LNCAP (cell line): ENCODE results near the gene ADAR.

Experiments used
- TF ChIP-seq, protein P1 (sequence below): fragments of 450-650 bp; IDR thresholded peaks from 2 replicates; pipeline ENCODE4 v1.5.1; 2017; ENCODE audit warnings: mild to moderate bottlenecking

Gene ADAR, protein sequence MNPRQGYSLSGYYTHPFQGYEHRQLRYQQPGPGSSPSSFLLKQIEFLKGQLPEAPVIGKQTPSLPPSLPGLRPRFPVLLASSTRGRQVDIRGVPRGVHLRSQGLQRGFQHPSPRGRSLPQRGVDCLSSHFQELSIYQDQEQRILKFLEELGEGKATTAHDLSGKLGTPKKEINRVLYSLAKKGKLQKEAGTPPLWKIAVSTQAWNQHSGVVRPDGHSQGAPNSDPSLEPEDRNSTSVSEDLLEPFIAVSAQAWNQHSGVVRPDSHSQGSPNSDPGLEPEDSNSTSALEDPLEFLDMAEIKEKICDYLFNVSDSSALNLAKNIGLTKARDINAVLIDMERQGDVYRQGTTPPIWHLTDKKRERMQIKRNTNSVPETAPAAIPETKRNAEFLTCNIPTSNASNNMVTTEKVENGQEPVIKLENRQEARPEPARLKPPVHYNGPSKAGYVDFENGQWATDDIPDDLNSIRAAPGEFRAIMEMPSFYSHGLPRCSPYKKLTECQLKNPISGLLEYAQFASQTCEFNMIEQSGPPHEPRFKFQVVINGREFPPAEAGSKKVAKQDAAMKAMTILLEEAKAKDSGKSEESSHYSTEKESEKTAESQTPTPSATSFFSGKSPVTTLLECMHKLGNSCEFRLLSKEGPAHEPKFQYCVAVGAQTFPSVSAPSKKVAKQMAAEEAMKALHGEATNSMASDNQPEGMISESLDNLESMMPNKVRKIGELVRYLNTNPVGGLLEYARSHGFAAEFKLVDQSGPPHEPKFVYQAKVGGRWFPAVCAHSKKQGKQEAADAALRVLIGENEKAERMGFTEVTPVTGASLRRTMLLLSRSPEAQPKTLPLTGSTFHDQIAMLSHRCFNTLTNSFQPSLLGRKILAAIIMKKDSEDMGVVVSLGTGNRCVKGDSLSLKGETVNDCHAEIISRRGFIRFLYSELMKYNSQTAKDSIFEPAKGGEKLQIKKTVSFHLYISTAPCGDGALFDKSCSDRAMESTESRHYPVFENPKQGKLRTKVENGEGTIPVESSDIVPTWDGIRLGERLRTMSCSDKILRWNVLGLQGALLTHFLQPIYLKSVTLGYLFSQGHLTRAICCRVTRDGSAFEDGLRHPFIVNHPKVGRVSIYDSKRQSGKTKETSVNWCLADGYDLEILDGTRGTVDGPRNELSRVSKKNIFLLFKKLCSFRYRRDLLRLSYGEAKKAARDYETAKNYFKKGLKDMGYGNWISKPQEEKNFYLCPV

DNA sequence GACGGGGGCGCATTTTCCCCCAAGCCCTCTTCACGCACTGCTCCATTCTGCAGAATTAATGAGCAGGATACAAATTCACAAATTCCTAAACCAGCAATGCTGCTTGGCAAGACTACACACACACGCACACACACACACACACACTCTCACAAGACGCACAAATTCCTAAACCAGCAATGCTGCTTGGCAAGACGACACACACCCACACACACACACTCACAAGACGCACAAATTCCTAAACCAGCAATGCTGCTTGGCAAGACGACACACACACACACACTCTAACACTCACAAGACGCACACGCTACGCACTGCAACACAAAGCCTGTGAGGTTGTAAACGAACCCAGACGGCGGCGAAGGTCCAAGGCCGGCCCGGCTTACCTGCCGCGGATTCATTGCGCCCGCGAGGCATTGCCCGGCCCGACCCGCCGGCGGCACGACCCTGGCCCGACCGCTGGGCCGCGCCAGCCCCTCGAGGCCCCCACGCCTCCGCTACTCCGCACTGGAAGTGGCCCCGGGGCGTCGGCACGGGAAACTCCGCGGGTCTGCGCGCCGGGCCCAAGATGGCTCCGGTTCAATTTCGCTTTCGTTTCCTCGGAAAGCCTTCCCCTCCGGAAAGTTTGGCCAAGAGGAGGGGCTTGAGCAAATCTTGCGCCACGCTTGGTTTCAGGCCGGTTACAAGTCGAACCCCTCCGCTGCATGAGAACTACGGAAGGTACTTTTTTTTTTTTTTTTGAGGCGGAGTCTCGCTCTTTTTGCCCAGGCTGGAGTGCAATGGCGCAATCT is at the start of gene ADAR:
ADAR (minus strand) TSS at position 578 of the 788 bp plus-strand sequence; CDS start at position 398, 180 bp downstream.
- TF ChIP-seq, protein P1, sequence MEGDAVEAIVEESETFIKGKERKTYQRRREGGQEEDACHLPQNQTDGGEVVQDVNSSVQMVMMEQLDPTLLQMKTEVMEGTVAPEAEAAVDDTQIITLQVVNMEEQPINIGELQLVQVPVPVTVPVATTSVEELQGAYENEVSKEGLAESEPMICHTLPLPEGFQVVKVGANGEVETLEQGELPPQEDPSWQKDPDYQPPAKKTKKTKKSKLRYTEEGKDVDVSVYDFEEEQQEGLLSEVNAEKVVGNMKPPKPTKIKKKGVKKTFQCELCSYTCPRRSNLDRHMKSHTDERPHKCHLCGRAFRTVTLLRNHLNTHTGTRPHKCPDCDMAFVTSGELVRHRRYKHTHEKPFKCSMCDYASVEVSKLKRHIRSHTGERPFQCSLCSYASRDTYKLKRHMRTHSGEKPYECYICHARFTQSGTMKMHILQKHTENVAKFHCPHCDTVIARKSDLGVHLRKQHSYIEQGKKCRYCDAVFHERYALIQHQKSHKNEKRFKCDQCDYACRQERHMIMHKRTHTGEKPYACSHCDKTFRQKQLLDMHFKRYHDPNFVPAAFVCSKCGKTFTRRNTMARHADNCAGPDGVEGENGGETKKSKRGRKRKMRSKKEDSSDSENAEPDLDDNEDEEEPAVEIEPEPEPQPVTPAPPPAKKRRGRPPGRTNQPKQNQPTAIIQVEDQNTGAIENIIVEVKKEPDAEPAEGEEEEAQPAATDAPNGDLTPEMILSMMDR: no peak

DNA sequence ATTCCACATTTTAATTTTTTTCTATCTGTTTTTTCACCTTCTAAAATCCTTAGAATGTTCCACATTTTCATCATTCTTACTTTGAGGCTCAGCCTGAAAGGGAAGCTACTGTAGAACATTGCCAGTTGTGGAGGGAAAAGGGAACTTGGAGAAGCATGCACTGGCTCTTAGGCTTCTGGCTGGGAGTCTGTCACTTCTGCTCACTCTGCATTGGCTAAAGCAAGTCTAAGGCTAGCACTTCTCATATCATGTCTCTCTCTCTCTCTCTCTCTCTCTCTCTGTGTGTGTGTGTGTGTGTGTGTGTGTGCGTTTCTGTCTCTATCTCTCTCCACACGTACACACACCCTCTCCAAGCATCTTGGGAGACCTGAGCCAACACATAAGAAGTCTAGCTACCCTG is 49.6 kb upstream of the ADAR start:
- TF ChIP-seq, protein P1: no peak

DNA sequence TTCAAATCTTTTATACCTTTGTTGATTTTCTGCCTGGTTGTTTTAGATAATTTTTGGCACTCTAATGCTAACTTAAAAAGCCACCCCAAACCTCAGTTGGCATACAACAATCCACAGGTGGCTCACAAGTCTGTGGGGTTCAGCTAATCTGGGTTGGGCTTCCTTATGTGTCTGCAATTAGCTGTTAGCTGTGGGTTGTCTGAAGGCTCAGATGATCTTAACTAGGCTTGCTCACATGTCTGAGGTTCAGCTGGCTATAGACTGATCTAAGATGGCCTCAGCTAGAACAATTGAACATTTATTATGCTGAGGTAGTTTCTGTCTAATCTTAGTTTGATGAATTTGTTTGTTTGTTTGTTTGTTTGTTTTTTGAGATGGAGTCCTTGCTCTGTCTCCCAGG is 44.9 kb upstream of the ADAR start:
- TF ChIP-seq, protein P1: no peak

DNA sequence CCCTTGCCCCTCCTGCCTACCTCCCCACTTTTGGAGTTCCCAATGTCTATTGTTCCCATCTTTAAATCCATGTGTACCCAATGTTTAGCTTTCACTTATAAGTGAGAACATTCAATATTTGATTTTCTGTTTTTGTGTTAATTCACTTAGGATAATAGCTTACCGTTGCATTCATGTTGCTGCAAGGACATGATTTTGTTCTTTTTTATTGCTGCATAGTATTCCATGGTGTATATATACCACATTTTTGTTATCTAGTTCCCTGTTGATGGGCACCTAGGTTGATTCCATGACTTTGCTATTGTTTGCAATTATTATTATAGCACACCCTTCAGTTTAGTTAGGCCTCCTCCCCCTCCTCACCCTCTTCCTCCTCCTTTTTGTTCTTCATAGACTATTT is 33.5 kb upstream of the ADAR start:
- TF ChIP-seq, protein P1: no peak

DNA sequence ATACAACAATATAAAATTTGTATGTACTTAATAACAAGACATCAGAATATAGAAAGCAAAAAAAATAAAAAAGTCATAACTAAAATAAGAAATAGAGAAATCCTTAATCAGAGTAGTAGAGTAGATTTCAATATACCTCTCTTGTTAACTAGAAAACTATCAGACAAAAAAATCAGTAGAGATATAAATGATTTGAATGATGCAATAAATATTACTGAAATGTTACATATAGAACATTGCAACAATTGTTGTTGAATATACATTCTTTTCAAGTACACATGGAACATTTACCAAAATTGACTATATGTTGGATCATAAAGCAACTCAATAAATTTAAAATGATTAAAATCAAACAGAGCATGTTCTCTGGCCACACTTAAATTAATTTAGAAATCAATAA is 31.9 kb upstream of the ADAR start:
- TF ChIP-seq, protein P1: no peak

DNA sequence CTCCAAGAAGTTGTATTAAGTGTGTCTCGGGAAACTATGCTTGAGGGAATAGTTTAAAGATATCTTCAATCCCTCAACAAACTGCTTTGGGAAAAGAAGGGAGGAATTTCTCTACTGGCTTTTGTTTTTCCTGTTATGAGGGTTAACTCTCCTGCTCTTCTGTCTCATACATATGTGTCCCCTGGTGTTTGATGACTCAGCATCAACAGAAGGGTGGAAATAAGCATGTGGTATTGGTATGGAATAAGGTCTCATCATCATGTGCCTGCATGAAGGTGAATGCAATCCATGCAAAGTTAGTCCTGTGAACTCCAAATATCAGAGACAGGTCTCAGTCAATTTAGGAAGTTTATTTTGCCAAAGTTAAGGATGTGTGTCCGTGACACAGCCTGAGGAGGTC is 27.2 kb upstream of the ADAR start:
- TF ChIP-seq, protein P1: no peak
